NCI-H524 treated with DMSO at 0.1 percent for 48 hours (cell line): ENCODE measurements around the gene THAP8.
A peak's percentile ranks its signal among the peaks of the same experiment; 100 is the strongest.

Experiments
- DNase-seq: peaks from one replicate; lab custom pipeline; 2025; lab: John Stamatoyannopoulos, UW

THAP8 gene

GRCh38 chr19:36054119-36054732 is at the start of gene THAP8:
THAP8 (minus strand) TSS chr19:36054285; CDS start chr19:36054217, 68 bp downstream.
- peak; percentile 98 for DNase-seq

- DNase-seq: no peak
Measured at GRCh38 chr19:36103040-36103626, 49.0 kb upstream of the THAP8 start.

GRCh38 chr19:36101550-36102327 is 47.7 kb upstream of the THAP8 start:
- no peak for DNase-seq

GRCh38 chr19:36100476-36100875 is 46.4 kb upstream of the THAP8 start:
- DNase-seq: no peak

- DNase-seq: no peak
Measured at GRCh38 chr19:36099166-36099785, 45.2 kb upstream of the THAP8 start.

- no peak for DNase-seq
Measured at GRCh38 chr19:36097036-36097435, 43.0 kb upstream of the THAP8 start.

- no peak for DNase-seq
Measured at GRCh38 chr19:36093687-36094086, 39.6 kb upstream of the THAP8 start.

- no peak for DNase-seq
Measured at GRCh38 chr19:36093146-36093662, 39.1 kb upstream of the THAP8 start.

- no peak for DNase-seq
Measured at GRCh38 chr19:36092566-36092965, 38.5 kb upstream of the THAP8 start.

GRCh38 chr19:36090910-36091695 is 37.0 kb upstream of the THAP8 start:
- no peak for DNase-seq

- no peak for DNase-seq
Measured at GRCh38 chr19:36089847-36090246, 35.8 kb upstream of the THAP8 start.

- DNase-seq: no peak
Measured at GRCh38 chr19:36086326-36086725, 32.2 kb upstream of the THAP8 start.

GRCh38 chr19:36084231-36085009 is 30.3 kb upstream of the THAP8 start:
- DNase-seq: no peak

- no peak for DNase-seq
Measured at GRCh38 chr19:36082916-36083315, 28.8 kb upstream of the THAP8 start.

- DNase-seq: no peak
Measured at GRCh38 chr19:36081894-36082293, 27.8 kb upstream of the THAP8 start.

GRCh38 chr19:36081385-36081784 is 27.3 kb upstream of the THAP8 start:
- no peak for DNase-seq

- no peak for DNase-seq
Measured at GRCh38 chr19:36079389-36079945, 25.4 kb upstream of the THAP8 start.

GRCh38 chr19:36073121-36073876 is 19.2 kb upstream of the THAP8 start:
- no peak for DNase-seq

GRCh38 chr19:36072081-36072480 is 18.0 kb upstream of the THAP8 start:
- no peak for DNase-seq
